H9 (cell line): ENCODE results near the gene C5orf22. TPM values are rescaled to one million over a fixed set of nuclear protein-coding genes. Genes with fewer than 3 reads are reported as not detected.

Experiments used
- DNase-seq: peaks from one replicate; pipeline ENCODE4 v3.0.0-alpha.2; 2017
- H2AFZ ChIP-seq: one replicate; pipeline ENCODE4 v1.6.1; 2013; ENCODE audit warnings: mild to moderate bottlenecking, low read length, control low read depth, moderate library complexity
- H2AK5ac ChIP-seq: 2 replicates; pipeline ENCODE4 v1.6.1; 2013; ENCODE audit warnings: low read length, control low read depth, mixed read lengths; ENCODE audit not compliant: insufficient read length
- H2BK120ac ChIP-seq: one replicate; pipeline ENCODE4 v1.6.1; 2013; ENCODE audit warnings: low read depth, mild to moderate bottlenecking, low read length, control low read depth, inconsistent platforms; ENCODE audit not compliant: poor library complexity, severe bottlenecking
- H2BK12ac ChIP-seq: 2 replicates; pipeline ENCODE4 v1.6.1; 2013; ENCODE audit warnings: low read length, control low read depth, mixed read lengths, low read depth; ENCODE audit not compliant: insufficient read length
- H2BK15ac ChIP-seq: 2 replicates; pipeline ENCODE4 v1.6.1; 2013; ENCODE audit warnings: low read depth, low read length, control low read depth
- H2BK20ac ChIP-seq: one replicate; pipeline ENCODE4 v1.6.1; 2013; ENCODE audit warnings: low read depth, mild to moderate bottlenecking, low read length, control low read depth, inconsistent platforms; ENCODE audit not compliant: poor library complexity, severe bottlenecking
- H2BK5ac ChIP-seq: 2 replicates; pipeline ENCODE4 v1.6.1; 2013; ENCODE audit warnings: low read length, control low read depth, mixed read lengths; ENCODE audit not compliant: insufficient read length
- H3K14ac ChIP-seq: 2 replicates; pipeline ENCODE4 v1.6.1; 2013; ENCODE audit warnings: low read length, control low read depth; ENCODE audit not compliant: insufficient read depth
- H3K18ac ChIP-seq: 2 replicates; pipeline ENCODE4 v1.6.1; 2013; ENCODE audit warnings: low read depth, mild to moderate bottlenecking, mixed read lengths, low read length, control low read depth; ENCODE audit not compliant: insufficient read length
- H3K23ac ChIP-seq: 2 replicates; pipeline ENCODE4 v1.6.1; 2013; ENCODE audit warnings: low read length, control low read depth, mixed read lengths, low read depth; ENCODE audit not compliant: insufficient read length
- H3K23me2 ChIP-seq: 2 replicates; pipeline ENCODE4 v1.6.1; 2013; ENCODE audit warnings: low read depth, mild to moderate bottlenecking, mixed read lengths, low read length, control low read depth; ENCODE audit not compliant: insufficient read length, poor library complexity, severe bottlenecking
- H3K27ac ChIP-seq: 2 replicates; pipeline ENCODE4 v1.5.1; 2013; ENCODE audit warnings: low read length, control low read depth, mixed read lengths, low read depth; ENCODE audit not compliant: insufficient read length
- H3K27me3 ChIP-seq: 2 replicates; pipeline ENCODE4 v1.6.1; 2013; ENCODE audit warnings: low read length, control low read depth, inconsistent platforms; ENCODE audit not compliant: insufficient read depth
- H3K4ac ChIP-seq: 2 replicates; pipeline ENCODE4 v1.6.1; 2013; ENCODE audit warnings: low read depth, mild to moderate bottlenecking, control low read depth, inconsistent platforms, low read length, moderate library complexity
- H3K4me1 ChIP-seq: 2 replicates; pipeline ENCODE4 v1.6.1; 2013; ENCODE audit warnings: low read length, control low read depth, inconsistent platforms; ENCODE audit not compliant: insufficient read depth
- H3K4me2 ChIP-seq: 2 replicates; pipeline ENCODE4 v1.6.1; 2013; ENCODE audit warnings: low read length, control low read depth, mixed read lengths; ENCODE audit not compliant: insufficient read length, insufficient read depth
- H3K56ac ChIP-seq: 2 replicates; pipeline ENCODE4 v1.6.1; 2013; ENCODE audit warnings: low read depth, mild to moderate bottlenecking, mixed read lengths, low read length, control low read depth; ENCODE audit not compliant: insufficient read length
- H3K79me1 ChIP-seq: 2 replicates; pipeline ENCODE4 v1.6.1; 2013; ENCODE audit warnings: low read depth, mild to moderate bottlenecking, moderate library complexity, low read length, control low read depth, inconsistent platforms; ENCODE audit not compliant: insufficient read depth, poor library complexity, severe bottlenecking
- H3K79me2 ChIP-seq: 2 replicates; pipeline ENCODE4 v1.6.1; 2013; ENCODE audit warnings: low read length, control low read depth, inconsistent platforms; ENCODE audit not compliant: insufficient read depth
- H3K9ac ChIP-seq: 2 replicates; pipeline ENCODE4 v1.6.1; 2013; ENCODE audit warnings: low read length, control low read depth, mixed read lengths; ENCODE audit not compliant: insufficient read length; ENCODE audit errors: extremely low read depth
- H3K9me3 ChIP-seq: one replicate; pipeline ENCODE4 v1.6.1; 2013; ENCODE audit warnings: low read depth, low read length, inconsistent platforms; ENCODE audit not compliant: control insufficient read depth
- H3T11ph ChIP-seq: one replicate; pipeline ENCODE4 v1.6.1; 2013; ENCODE audit warnings: mild to moderate bottlenecking, low read length, control low read depth, inconsistent platforms
- H4K20me1 ChIP-seq: one replicate; pipeline ENCODE4 v1.6.1; 2013; ENCODE audit not compliant: control insufficient read depth, insufficient read length, insufficient read depth
- H4K5ac ChIP-seq: 2 replicates; pipeline ENCODE4 v1.6.1; 2013; ENCODE audit warnings: low read depth, mild to moderate bottlenecking, mixed read lengths, low read length, control low read depth; ENCODE audit not compliant: insufficient read length
- H4K8ac ChIP-seq: replicated peaks from 2 replicates; pipeline ENCODE4 v1.6.1; 2013; ENCODE audit warnings: low read length, control low read depth, mixed read lengths, low read depth; ENCODE audit not compliant: insufficient read length
- H4K91ac ChIP-seq: 2 replicates; pipeline ENCODE4 v1.6.1; 2013; ENCODE audit warnings: low read depth, mild to moderate bottlenecking, moderate library complexity, mixed read lengths, low read length, control low read depth; ENCODE audit not compliant: insufficient read length
- H3K27ac Mint-ChIP-seq, 3 experiments: 2 replicates in 2 of 3; 3 replicates in 1 of 3; pipeline ENCODE4 v1.8.0; 2020 to 2021; ENCODE audit warnings: mixed read lengths in 3 of 3, mild to moderate bottlenecking in 1 of 3, moderate library complexity in 1 of 3
- H3K27me3 Mint-ChIP-seq: 2 replicates; pipeline ENCODE4 v1.8.0; 2021; ENCODE audit warnings: low read depth, mild to moderate bottlenecking, moderate library complexity, mixed read lengths
- H3K36me3 Mint-ChIP-seq, 3 experiments: 2 replicates in 2 of 3; 3 replicates in 1 of 3; pipeline ENCODE4 v1.8.0; 2020 to 2021; ENCODE audit warnings: low read depth in 3 of 3, mixed read lengths in 3 of 3; ENCODE audit not compliant: insufficient read depth in 1 of 3
- H3K4me1 Mint-ChIP-seq, 2 experiments: 2 replicates each; pipeline ENCODE4 v1.8.0; 2020; ENCODE audit warnings: mixed read lengths in 2 of 2
- H3K4me3 Mint-ChIP-seq, 2 experiments: 2 replicates in 1 of 2; 3 replicates in 1 of 2; pipeline ENCODE4 v1.8.0; 2020 to 2021; ENCODE audit warnings: mild to moderate bottlenecking in 2 of 2, mixed read lengths in 2 of 2, moderate library complexity in 1 of 2
- H3K9me3 Mint-ChIP-seq, 2 experiments: 2 replicates in 1 of 2; 3 replicates in 1 of 2; pipeline ENCODE4 v1.8.0; 2020; ENCODE audit warnings: mild to moderate bottlenecking in 2 of 2, mixed read lengths in 2 of 2, moderate library complexity in 1 of 2
- WGBS: extraction: QIAGEN DNeasy Blood & Tissue Kit; methylation state at CpG from one replicate; pipeline ENCODE4 v1.1.7; 2013; ENCODE audit warnings: missing lambda C conversion rate, low lambda C conversion rate, mixed read lengths; ENCODE audit not compliant: insufficient read length; ENCODE audit errors: extremely low coverage; 5-methylcytosine and 5-hydroxymethylcytosine counted together
- total RNA-seq: library from RNA; stranded (reverse); gene quantifications from 2 replicates; pipeline ENCODE4 v1.2.1, GENCODE V29; 2021
- TF ChIP-seq, protein P1 (sequence below): fragments of 200-600 bp; sonication (generic); conservative IDR thresholded peaks from 3 replicates; pipeline ENCODE4 v1.8.0; 2021; ENCODE audit warnings: antibody characterized with exemption, mild to moderate bottlenecking

C5orf22 gene
- total RNA-seq, 1 experiment from 2014 or later: 34.0 TPM

- TF ChIP-seq, protein P1, sequence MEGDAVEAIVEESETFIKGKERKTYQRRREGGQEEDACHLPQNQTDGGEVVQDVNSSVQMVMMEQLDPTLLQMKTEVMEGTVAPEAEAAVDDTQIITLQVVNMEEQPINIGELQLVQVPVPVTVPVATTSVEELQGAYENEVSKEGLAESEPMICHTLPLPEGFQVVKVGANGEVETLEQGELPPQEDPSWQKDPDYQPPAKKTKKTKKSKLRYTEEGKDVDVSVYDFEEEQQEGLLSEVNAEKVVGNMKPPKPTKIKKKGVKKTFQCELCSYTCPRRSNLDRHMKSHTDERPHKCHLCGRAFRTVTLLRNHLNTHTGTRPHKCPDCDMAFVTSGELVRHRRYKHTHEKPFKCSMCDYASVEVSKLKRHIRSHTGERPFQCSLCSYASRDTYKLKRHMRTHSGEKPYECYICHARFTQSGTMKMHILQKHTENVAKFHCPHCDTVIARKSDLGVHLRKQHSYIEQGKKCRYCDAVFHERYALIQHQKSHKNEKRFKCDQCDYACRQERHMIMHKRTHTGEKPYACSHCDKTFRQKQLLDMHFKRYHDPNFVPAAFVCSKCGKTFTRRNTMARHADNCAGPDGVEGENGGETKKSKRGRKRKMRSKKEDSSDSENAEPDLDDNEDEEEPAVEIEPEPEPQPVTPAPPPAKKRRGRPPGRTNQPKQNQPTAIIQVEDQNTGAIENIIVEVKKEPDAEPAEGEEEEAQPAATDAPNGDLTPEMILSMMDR: no peak
- Histone ChIP-seq H2BK15ac (no peak overlapping the region), H3K27ac (no peak overlapping the region), H4K5ac (no peak overlapping the region), H3K56ac (no peak overlapping the region), H3K14ac (no peak overlapping the region), H3K23ac (no peak overlapping the region), H3K18ac (no peak overlapping the region), H2BK12ac (no peak overlapping the region), H3K79me2 (no peaks in the 10 kb centered on the region), H3K27me3 (no peaks in the 10 kb centered on the region; the same call in 1 of the 2 replicates), H2BK20ac (no peak overlapping the region), H3K9me3 (no peaks in the 10 kb centered on the region), H3K9ac (no peak overlapping the region), H3K4me2 (no peak overlapping the region), H4K8ac (no peak overlapping the region), H2AFZ (no peak overlapping the region), H2BK5ac (no peak overlapping the region), H4K20me1 (no peaks in the 10 kb centered on the region), H3K4ac (no peak overlapping the region), H4K91ac (no peak overlapping the region), H2AK5ac (no peak overlapping the region), H3K23me2 (no peaks in the 10 kb centered on the region), H3K4me1 (no peaks in the 10 kb centered on the region), H2BK120ac (no peak overlapping the region), H3T11ph (no peak overlapping the region), H3K79me1 (no peaks in the 10 kb centered on the region)
- Mint-ChIP-seq H3K4me1 (no peaks in the 10 kb centered on the region), H3K27ac (no peak overlapping the region; a peak in 1 of 7 replicates), H3K27me3 (no peaks in the 10 kb centered on the region), H3K9me3 (no peaks in the 10 kb centered on the region), H3K4me3 (no peak overlapping the region), H3K36me3 (peaks cover 24 to 97% (median 77%) of the 10 kb centered on the region in 3 experiments; a peak in 6 of 7 replicates)
- no peak for DNase-seq
- WGBS: no CpG with 5 or more reads among the region's 4 CpGs
Observed at GRCh38 chr5:31500256-31500655, 31.8 kb upstream of the C5orf22 start.
